Posterior cingulate gyrus (tissue), 11 donors: ENCODE data around the gene RAB6D.
A peak's percentile ranks its signal among the peaks of the same experiment; 100 is the strongest.
"Not testable (repeated sequence)": the region's sequence is repeated elsewhere in the genome, so short reads cannot be mapped to it uniquely, and the experiment has no call there.

ENCODE experiments used
- DNase-seq, 10 donors: peaks; one replicate each; pipeline versions ENCODE4 v3.0.0 to v3.0.0-alpha.2; 2020 to 2021; ENCODE audit warnings: mixed read lengths in 3 of 10
- intact Hi-C: fragments of 100-400 bp; cut with DNase I; formaldehyde crosslinking; loops from one replicate; pipeline ENCODE4 v1.15.1; 2023

The RAB6D gene

DNA sequence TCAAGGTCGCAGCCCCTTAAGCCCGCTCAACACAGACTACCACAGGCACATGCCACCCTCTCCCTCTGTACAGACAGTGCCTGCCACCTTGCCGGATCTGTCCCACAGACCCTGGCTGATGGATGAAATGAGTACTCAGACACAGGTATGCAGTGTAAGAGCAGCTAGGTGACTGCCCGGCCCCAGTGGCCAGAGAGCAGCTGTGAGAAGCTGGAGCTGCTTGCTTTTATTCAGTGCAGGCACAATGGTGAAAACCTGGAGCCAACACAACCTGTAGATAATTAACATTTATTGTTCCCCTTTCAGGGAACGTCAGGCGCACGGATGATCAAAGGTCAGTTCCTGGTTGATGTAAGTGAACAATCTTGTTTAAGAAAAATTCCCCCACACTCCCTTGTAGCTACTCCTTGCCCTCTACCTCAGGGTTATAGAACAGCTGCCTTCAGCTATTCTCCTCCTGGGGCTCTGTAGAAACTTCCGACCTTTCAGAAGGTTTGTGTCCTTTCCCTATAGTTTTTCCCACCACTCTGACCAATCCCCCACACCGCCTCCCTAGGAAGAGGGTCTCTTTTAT lies 4.6 kb upstream of the RAB6D start:
- DNase-seq, intact Hi-C loops: not testable (repeated sequence)

DNA sequence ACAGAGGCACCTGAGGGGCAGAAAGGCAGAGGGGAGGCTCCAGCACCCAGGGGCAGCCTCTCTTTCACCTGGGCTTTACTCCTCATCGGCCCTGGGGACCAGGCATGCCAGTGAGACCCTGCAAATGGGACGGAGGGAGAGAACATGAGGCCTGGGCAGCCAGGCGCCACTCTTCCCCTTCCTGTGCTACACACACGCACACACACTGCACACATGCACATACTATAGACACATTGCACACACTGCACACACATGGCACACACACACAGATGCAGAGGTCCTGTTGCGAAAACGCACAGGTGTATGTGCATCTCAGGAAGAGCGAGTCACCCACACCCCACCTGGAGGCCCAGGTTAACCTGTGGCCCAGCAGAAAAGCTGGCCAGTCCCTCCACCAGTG lies 3.4 kb upstream of the RAB6D start:
- DNase-seq, result no peak
- intact Hi-C loops, result no loop called here

DNA sequence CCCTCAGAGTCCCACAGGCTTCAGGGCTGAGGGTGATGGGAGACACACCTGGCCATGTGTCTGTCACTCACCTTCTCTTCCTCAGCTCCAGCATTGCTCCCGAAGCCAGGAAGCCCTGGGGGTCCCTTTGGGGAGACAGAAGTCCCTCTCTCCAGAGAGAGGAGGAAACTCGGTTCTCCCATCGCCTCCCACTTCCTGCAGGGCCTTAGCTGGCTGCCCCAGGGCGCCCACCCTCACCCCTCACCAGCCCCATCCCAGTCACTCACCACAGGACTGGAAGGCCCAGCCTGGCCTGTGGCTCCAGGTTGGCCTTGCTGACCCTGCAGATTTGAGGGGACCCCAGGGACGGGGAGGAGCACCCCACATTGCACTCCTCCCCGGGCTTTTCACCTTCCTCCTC lies 2.7 kb upstream of the RAB6D start:
- intact Hi-C loops, result no loop called here

DNA sequence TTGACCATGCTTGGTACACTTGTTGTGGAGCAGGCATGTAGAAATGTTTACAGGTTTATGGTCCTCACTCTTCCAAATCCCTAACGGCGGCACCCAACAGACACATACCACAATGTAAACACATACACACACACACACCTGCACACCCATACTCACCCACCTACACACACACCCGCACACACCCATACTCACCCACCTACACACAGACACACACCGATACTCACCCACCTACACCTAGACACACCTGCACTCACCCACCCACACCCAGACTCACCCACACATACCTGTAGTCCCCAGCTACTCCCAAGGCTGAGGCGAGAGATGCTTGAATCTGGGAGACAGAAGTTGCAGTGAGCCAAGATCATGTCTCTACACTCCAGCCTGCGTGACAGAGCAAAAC lies 1.5 kb upstream of the RAB6D start:
- intact Hi-C loops, result no loop called here
- DNase-seq, result no peak

More for the DNA sequence above, 2.7 kb upstream of the RAB6D start:
- DNase-seq, result peak in 1 of 10 donors; percentile 39

DNA sequence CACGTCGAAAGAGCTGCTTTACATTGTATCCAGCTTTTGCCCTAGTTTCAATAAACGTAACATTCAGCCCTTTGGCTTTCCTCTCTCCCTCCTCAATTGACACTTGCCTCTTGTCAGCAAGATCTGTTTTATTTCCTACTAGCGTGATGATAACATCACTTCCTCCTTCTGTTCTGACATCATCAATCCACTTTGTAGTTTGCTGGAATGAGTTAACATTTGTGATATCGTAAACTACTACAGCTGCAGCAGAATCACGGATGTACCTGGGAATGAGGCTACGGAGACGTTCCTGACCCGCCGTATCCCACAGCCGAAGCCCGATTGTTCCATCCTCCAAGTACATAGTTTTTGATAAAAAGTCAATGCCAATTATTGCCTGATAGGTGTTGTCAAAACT lies 755 bp downstream of the RAB6D start:
- DNase-seq, intact Hi-C loops: not testable (repeated sequence)

DNA sequence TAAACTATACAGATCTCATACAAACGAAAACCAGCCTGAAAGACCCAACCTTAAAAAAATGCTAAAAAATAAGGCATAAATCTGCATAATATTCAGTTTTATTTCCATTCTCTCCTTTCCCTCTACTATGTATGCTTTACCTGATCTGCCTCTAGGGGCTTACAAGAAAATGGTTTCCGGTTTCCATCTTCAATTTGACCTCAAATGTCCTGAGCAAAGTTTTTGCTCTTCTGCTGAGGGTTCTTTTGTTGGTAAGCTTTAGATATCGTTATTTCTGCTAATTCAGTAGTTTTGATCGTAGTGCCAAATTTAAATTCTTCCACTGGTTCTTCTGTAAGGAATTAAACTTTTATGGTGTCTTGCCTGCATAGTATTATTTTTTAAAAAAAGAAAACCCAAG lies 2.2 kb downstream of the RAB6D start:
- intact Hi-C loops, DNase-seq: not testable (repeated sequence)

DNA sequence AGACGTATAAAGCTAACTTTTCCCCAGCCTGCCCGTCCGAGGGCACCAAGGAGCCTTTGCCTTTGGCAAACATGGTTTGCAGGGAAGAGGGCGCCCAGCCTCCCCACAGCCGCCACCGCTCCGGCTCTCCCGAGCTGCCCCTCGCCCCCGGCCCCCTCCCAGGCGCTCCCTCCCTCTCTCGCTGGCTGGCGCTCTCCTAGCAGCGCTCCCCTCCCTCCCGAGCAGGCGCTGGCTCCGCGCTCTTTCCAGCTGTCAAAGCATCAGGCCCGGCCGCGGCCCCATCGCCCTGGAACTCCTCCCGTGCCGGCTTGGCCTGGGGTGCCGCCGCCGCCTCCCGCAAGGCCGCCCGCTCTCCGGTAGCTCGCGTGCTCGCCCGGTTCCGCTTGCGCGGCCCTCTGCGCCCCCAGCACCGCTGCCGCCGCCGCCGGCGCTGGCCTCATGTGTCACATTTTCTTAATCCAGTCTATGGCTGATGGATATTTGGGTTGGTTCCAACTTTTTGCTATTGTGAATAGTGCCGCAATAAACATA lies 10.7 kb downstream of the RAB6D start:
- intact Hi-C loops, DNase-seq: not testable (repeated sequence)

DNA sequence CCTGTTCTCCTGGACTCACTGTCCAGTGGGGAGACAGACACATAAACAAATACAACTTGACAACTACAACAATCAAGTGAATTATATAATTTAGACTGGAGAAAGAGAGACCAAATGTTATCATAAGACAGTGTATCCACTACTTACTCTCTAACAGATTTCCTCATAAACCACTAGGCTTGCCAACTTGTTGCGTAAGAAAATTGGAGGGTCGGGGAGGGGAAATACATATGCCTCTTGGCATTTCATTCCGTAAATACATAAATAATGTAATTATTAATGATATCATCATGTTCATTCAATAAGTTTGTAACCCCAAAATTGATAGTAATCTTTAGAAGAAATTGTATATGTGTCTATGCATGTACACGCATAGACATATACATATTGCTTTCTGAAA lies 14.9 kb downstream of the RAB6D start:
- no peak for DNase-seq
- intact Hi-C loops, result no loop called here

DNA sequence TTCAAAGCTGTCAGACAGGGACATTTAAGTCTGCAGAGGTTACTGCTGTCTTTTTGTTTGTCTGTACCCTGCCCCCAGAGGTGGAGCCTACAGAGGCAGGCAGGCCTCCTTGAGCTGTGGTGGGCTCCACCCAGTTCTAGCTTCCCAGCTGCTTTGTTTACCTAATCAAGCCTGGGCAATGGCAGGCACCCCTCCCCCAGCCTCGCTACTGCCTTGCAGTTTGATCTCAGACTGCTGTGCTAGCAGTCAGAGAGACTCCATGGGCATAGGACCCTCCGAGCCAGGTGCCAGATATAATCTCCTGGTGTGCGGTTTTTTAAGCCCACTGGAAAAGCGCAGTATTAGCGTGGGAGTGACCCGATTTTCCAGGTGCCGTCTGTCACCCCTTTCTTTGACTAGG lies 16.9 kb downstream of the RAB6D start:
- intact Hi-C loops, result not testable (repeated sequence)
- peak in 1 of 10 donors; percentile 33 for DNase-seq

DNA sequence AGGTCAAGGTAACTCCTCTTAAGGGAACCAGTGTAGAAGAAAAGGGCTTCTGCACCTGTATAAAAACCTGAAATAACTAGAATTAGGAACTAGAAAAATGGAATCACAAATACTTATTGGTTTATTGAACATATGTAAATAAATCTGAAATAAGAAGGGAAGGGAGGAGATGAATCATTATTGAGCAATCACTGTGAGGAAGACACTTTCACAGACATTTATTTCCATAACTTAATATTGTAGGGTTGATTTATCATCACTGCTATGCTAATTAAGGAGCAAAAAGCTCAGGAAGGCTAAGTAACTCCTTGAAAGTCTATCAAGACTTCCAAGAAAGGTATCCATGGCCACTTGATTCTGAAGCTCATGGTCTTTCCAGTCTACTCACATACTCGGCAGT lies 24.7 kb downstream of the RAB6D start:
- intact Hi-C loops, result loop anchor here (10.0 kb wide), 1 partner anchor 185 kb away; no protein-coding TSS in a partner anchor
- DNase-seq, result not testable (repeated sequence)

DNA sequence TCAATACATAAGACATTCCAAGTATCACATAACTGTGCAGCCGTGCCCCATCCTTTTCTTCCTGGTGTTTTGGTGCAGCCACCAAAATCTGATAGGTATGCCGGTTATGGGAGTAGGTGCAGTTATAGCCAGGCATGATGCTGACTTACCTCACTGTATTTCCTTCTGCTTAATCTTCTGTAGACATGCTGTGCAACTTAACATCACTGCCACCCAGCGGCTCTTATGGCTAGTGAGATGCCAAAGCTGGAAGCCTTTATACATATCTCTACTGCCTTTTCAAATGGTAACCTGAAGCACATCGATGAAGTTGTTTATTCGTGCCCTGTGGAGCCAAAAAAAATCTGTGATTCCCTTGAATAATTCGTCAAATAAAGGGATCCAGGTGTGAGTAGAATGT lies 28.6 kb downstream of the RAB6D start:
- intact Hi-C loops, result loop anchor here (10.0 kb wide), 1 partner anchor 181 kb away; no protein-coding TSS in a partner anchor
- DNase-seq, result peak in 9 of 10 donors; percentile 31 to 89 (median 44)

DNA sequence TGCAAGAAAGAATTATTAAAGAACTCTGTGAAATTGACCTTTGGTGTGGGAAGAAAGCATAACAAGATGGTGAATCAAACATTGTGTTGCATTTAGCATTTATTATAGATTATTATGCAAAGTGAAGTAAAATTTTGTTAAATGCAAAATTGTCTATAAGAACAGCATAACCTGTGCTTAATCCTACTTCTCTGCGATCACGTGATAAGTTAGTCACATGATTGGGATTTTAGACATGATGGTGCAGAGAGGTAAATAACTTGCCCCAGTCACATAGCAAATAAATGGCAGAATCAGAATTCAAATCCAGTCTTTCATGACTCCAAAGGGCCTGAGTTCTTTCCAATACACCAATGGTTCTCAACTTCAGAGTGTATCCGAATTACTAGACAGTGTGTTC lies 31.3 kb downstream of the RAB6D start:
- intact Hi-C loops, result loop anchor here (10.0 kb wide), 1 partner anchor 178 kb away; no protein-coding TSS in a partner anchor
- not testable (repeated sequence) for DNase-seq

DNA sequence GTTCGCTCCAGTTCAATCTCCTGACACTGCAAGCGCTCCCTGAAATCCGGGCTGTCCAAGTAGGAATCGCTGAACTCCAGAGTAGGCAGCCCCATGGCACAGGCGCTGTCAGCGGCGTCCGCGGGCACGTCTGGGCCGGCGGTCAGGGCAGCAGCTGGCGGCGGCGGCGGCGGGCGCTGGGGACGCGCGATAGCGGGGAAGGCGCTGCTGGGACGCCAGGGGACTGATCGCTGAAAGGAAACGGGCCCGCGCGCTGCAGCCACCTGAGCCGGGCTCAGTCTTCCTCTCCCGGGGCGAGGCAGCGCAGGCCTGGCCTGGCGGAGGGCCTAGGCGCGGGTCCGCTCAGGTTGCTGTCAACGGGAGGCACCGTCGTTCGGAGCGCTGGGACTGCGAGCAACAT lies 33.0 kb downstream of the RAB6D start:
- DNase-seq, result peak in 2 of 10 donors; percentile 70
- intact Hi-C loops, result loop anchor here (10.0 kb wide), 1 partner anchor 176 kb away; no protein-coding TSS in a partner anchor

DNA sequence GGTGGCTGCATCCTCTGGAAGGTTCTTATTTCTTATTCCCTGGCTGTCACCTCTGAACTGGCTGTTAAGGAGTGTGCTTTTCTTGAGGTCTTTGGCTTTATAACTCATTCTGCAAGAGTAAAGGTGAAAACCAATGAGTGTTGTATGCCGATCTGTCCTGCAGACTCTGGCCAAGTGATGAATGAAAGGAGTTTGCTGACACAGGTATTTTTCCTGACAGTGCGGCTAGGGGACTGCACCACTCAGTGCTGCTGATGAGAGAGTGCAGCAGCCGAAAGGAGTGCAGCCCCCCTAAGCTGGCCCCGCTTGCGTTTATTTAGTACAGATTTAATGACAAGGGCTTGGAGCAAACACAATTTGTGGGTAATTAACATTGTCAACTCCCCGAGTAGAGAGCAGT lies 41.8 kb downstream of the RAB6D start:
- DNase-seq, result no peak
- intact Hi-C loops, result no loop called here

DNA sequence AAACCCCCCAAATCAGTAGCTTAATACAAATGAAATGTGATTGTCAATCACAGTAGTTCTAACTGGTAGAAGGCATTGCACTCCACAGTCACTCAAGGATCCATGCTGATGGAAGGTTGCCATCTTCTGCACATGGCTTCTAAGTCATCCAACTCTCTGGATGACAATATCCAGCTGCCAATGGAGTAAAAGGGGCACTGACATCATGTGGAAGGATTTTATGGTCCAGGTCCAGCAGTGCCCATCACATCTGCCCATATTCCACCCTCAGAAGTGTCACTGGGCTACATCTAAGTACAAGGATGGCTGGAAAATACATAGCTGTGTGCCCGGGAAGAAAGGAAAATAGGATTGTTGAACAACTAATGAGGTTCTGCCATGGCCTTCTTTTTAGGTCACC lies 42.6 kb downstream of the RAB6D start:
- intact Hi-C loops, DNase-seq: not testable (repeated sequence)

DNA sequence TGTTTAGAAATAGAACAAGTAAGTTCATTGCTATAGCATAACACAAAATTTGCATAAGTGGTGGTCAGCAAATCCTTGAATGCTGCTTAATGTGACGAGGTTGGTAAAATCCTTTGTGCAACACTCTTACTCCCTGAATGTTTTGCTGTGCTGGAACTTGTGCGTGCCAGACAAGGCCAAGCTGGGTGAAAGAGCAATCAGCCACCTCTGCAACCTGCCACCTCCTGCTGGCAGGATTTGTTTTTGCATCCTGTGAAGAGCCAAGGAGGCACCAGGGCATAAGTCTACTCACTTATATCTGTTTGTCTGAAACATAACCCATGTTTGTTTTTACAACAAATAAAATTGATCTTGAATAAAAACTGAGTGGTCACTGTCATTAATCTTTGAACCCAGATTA lies 53.0 kb downstream of the RAB6D start:
- DNase-seq, intact Hi-C loops: not testable (repeated sequence)
